K562 (cell line): Measurements from ENCODE around the gene NUSAP1. TPM values are rescaled to one million over a fixed set of nuclear protein-coding genes. Genes with fewer than 3 reads are reported as not detected.

ENCODE experiments used
- ATF3 ChIP-seq, 2 experiments: fragments of 450-650 bp in 1 of 2; sonication (generic) in 1 of 2; formaldehyde crosslinking in 1 of 2; IDR thresholded peaks in 1 of 2; conservative IDR thresholded peaks in 1 of 2; 2 replicates each; pipeline versions ENCODE4 v1.6.1 to v1.8.1; 2016 to 2023; ENCODE audit warnings: mild to moderate bottlenecking in 2 of 2, moderate library complexity in 2 of 2, inconsistent platforms in 1 of 2, missing genetic modification reagents in 1 of 2
- CCNT2 ChIP-seq: IDR thresholded peaks from 2 replicates; pipeline ENCODE4 v1.6.1; 2011; ENCODE audit warnings: borderline replicate concordance, low read depth, mild to moderate bottlenecking, moderate library complexity, mixed read lengths, low read length; ENCODE audit not compliant: insufficient read length; ENCODE audit errors: extremely low read depth
- E2F8 ChIP-seq: fragments of 450-650 bp; IDR thresholded peaks from 2 replicates; pipeline ENCODE4 v1.7.1; 2018; ENCODE audit warnings: mild to moderate bottlenecking, low read depth; ENCODE audit not compliant: partially characterized antibody
- ESRRA ChIP-seq: fragments of 450-650 bp; IDR thresholded peaks from 2 replicates; pipeline ENCODE4 v1.6.1; 2014; ENCODE audit warnings: low read depth, mild to moderate bottlenecking, moderate library complexity, borderline replicate concordance
- GTF2F1 ChIP-seq: IDR thresholded peaks from 2 replicates; pipeline ENCODE4 v1.6.1; 2011; ENCODE audit warnings: low read depth, low read length, improper control_type of control experiment
- MAZ ChIP-seq, 2 experiments: fragments of 450-650 bp in 1 of 2; sonication (generic) in 1 of 2; formaldehyde crosslinking; IDR thresholded peaks in 1 of 2; conservative IDR thresholded peaks in 1 of 2; 2 replicates each; pipeline versions ENCODE4 v1.4.0 to v1.5.0; 2020; ENCODE audit warnings: mild to moderate bottlenecking in 1 of 2, missing genetic modification reagents in 1 of 2
- NR2C2 ChIP-seq, 2 experiments: fragments of 200-800 bp in 1 of 2; sonication (Bioruptor generic) in 1 of 2; sonication (generic) in 1 of 2; formaldehyde crosslinking in 1 of 2; IDR thresholded peaks; 2 replicates each; pipeline versions ENCODE4 v1.6.1 to v1.8.0; 2016 to 2022; ENCODE audit warnings: mild to moderate bottlenecking in 1 of 2, missing compliant biosample characterization in 1 of 2, missing genetic modification characterization in 1 of 2, missing genetic modification reagents in 1 of 2
- PKNOX1 ChIP-seq: fragments of 450-650 bp; IDR thresholded peaks from 2 replicates; pipeline ENCODE4 v1.6.1; 2016
- SMAD1 ChIP-seq: fragments of 150-350 bp; IDR thresholded peaks from 2 replicates; pipeline ENCODE4 v1.6.1; 2014; ENCODE audit warnings: low read length, low read depth; ENCODE audit not compliant: partially characterized antibody
- SUPT5H ChIP-seq: fragments of 450-650 bp; IDR thresholded peaks from 2 replicates; pipeline ENCODE4 v1.6.1; 2016
- TOE1 ChIP-seq, 2 experiments: fragments of 450-650 bp in 1 of 2; sonication (generic) in 1 of 2; formaldehyde crosslinking in 1 of 2; IDR thresholded peaks; 2 replicates each; pipeline versions ENCODE4 v1.7.1 to v1.8.0; 2016 to 2022; ENCODE audit warnings: borderline replicate concordance in 2 of 2, mild to moderate bottlenecking in 2 of 2, antibody characterized with exemption in 1 of 2, inconsistent platforms in 1 of 2, low read depth in 1 of 2, missing genetic modification reagents in 1 of 2, moderate library complexity in 1 of 2
- ZBTB26 ChIP-seq: fragments of 450-650 bp; formaldehyde crosslinking; IDR thresholded peaks from 2 replicates; pipeline ENCODE4 v1.4.0; 2022; ENCODE audit warnings: missing genetic modification characterization
- ZMIZ1 ChIP-seq, 2 experiments: fragments of 150-350 bp in 1 of 2; IDR thresholded peaks; 2 replicates each; pipeline ENCODE4 v1.6.1; 2012 to 2016; ENCODE audit warnings: low read depth in 2 of 2, low read length in 2 of 2, mild to moderate bottlenecking in 1 of 2, moderate library complexity in 1 of 2
- polyA plus RNA-seq, 8 experiments: library from polyadenylated mRNA; depleted of rRNA in 4 of 8; stranded (reverse) in 5 of 8; unstranded in 3 of 8; fragments of >200 nt; fragmentation: Nextera tagmentation in 2 of 8; fragmentation: Illumina TruSeq in 1 of 8; extraction: Ambion mirVana in 2 of 8; extraction: Trizol in 1 of 8; gene quantifications; 2 replicates each; pipeline versions ENCODE4 v1.2.1 to v1.2.3, GENCODE V29; 2011 to 2014; ENCODE audit warnings: inconsistent platforms in 1 of 8, missing spikeins in 1 of 8
- total RNA-seq, 7 experiments: library from RNA; depleted of rRNA in 6 of 7; stranded (reverse); fragments of >200 nt in 6 of 7; fragmentation: Illumina TruSeq in 2 of 7; extraction: Trizol in 2 of 7; gene quantifications; 2 replicates each; pipeline versions ENCODE4 v1.2.1 to v1.2.3, GENCODE V29; 2011 to 2021; ENCODE audit warnings: low replicate concordance in 1 of 7

Gene NUSAP1
- total and polyA plus RNA-seq, 9 of the 15 experiments (the other 6 are each of a cell fraction or from before 2014, with no cell fraction given) = 119 to 266 (median 227) TPM

GRCh38 chr15:41283653-41284426, 48.8 kb upstream of the NUSAP1 start (continued):
- TF ChIP-seq TOE1 (IDR thresholded peaks at IDR 0.05; ENCODE audit: borderline replicate concordance) = no peak; the same call in 1 of the 2 replicates
- TF ChIP-seq TOE1 (CRISPR knock-in tag; IDR thresholded peaks at IDR 0.05; ENCODE audit: borderline replicate concordance, low read depth) = 0 out of 2 replicates have a peak, but pooled peaks have one; percentile 9
- TF ChIP-seq E2F8 = peak; percentile 89
- TF ChIP-seq MAZ (CRISPR knock-in tag; conservative IDR thresholded peaks at IDR 0.05 in 1 of 2, IDR thresholded peaks at IDR 0.05 in 1 of 2) = peak; percentile 68 to 75; a peak in 3 of 4 replicates
- TF ChIP-seq NR2C2 (CRISPR knock-in tag; IDR thresholded peaks at IDR 0.05) = peak; percentile 15; the same call in 1 of the 2 replicates
- no peak for TF ChIP-seq NR2C2 (tag; IDR thresholded peaks at IDR 0.05)
- peak; percentile 100 for TF ChIP-seq PKNOX1
- peak in 1 of 2 experiments; percentile 14; a peak in 1 of 4 replicates for TF ChIP-seq ZMIZ1 (IDR thresholded peaks at IDR 0.05; ENCODE audit: low read depth in 2 of 2, low read length in 2 of 2)
- TF ChIP-seq ZBTB26 (CRISPR knock-in tag) = peak; percentile 33; the same call in 1 of the 2 replicates
- TF ChIP-seq SMAD1 = peak; percentile 71
- TF ChIP-seq ATF3 (IDR thresholded peaks at IDR 0.05) = peak; percentile 18; the same call in 1 of the 2 replicates
- no peak for TF ChIP-seq ATF3 (CRISPR knock-in tag; conservative IDR thresholded peaks at IDR 0.05)
- TF ChIP-seq ESRRA = peak; percentile 78
- TF ChIP-seq SUPT5H = peak; percentile 97
- TF ChIP-seq CCNT2 = peak; percentile 62
- TF ChIP-seq GTF2F1 = no peak; the same call in 1 of the 2 replicates
